ENCODE data around the gene ZNF513.

- TF ChIP-seq CTCF (IDR thresholded peaks at IDR 0.05) (no peak), POLR2A (IDR thresholded peaks at IDR 0.05) (no peak), POLR2AphosphoS5 (IDR thresholded peaks at IDR 0.05) (no peak), EP300 (IDR thresholded peaks at IDR 0.05) (no peak)
These were observed 28.5 kb downstream of the ZNF513 start for GRCh38 chr2:27351802-27352598.
